Measurements from ENCODE around the gene KRT85.

KRT85 gene

DNA sequence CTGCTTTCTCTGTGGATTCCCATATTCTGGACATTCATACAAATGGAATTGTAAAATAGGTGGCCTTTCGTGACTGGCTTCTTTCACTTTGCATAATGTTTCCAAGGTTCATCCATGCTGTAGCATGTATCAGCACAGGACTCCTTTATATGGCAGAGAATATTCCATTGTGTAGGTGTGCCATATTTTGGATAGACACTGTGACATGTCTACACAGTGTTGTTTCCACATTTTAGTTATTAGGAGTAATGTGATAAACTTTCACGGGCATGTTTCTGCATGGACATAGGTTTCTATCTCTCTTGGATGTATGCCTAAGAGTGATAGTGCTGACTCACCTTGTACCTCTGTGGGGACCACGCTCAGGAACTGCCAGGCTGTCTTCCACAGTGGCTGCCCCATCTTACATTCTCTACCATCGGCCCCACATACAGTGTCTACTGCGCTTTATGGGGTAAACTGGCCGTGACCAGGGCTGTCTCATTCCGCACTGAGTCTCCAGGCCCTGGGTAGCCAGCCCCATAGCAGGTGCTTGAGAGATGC lies 25.3 kb upstream of the KRT85 start:
- no peaks in the 10 kb centered on the region for H3K27me3 ChIP-seq (ENCODE audit: insufficient read depth, low read length)

DNA sequence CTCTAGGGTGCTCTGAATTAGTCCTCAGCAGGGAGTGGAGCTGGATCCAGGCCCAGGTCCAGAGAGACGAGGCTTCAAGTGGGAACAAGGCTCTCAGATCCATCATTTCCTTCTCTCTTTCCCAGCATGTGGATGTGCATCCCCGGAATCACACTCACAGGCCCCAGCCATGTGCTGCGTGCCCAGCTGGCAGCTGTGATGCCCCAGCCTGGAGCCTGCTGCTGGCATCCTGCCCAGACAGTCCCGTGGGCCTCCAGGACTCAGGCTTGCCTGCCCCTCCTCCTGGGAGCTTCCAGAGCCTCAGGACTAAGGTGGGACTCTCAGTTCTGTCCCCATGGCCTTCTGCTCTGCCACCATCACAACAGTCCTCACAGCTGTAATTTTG lies 24.3 kb upstream of the KRT85 start:
- H3K9me3 ChIP-seq (ENCODE audit: low read length), result no peaks in the 10 kb centered on the region
- no peaks in the 10 kb centered on the region for H3K27me3 ChIP-seq (ENCODE audit: insufficient read depth, low read length)
- H2AFZ ChIP-seq (ENCODE audit: low read length), result no peak overlapping the region
- no peaks in the 10 kb centered on the region for H3K36me3 ChIP-seq (ENCODE audit: insufficient read depth, low read length)
- H3K79me2 ChIP-seq (ENCODE audit: insufficient read depth, low read length), result no peaks in the 10 kb centered on the region
- H3K27ac ChIP-seq (ENCODE audit: low read depth, low read length, poor library complexity, severe bottlenecking), result no peak overlapping the region
- no peak overlapping the region for H3K9ac ChIP-seq (ENCODE audit: low read length)
- no peaks in the 10 kb centered on the region for H3K9me2 ChIP-seq (ENCODE audit: low read depth, low read length)
- H3K4me1 ChIP-seq (ENCODE audit: insufficient read depth, low read length, severe bottlenecking), result no peaks in the 10 kb centered on the region
- no peak overlapping the region for H3K4me3 ChIP-seq (ENCODE audit: low read depth, low read length, poor library complexity, severe bottlenecking)
- H4K20me1 ChIP-seq (ENCODE audit: insufficient read depth, low read length), result no peaks in the 10 kb centered on the region
- H3K4me2 ChIP-seq (ENCODE audit: low read length), result no peak overlapping the region
- H3F3A ChIP-seq (ENCODE audit: insufficient read depth, low read length), result no peaks in the 10 kb centered on the region
- TF ChIP-seq, protein P1, sequence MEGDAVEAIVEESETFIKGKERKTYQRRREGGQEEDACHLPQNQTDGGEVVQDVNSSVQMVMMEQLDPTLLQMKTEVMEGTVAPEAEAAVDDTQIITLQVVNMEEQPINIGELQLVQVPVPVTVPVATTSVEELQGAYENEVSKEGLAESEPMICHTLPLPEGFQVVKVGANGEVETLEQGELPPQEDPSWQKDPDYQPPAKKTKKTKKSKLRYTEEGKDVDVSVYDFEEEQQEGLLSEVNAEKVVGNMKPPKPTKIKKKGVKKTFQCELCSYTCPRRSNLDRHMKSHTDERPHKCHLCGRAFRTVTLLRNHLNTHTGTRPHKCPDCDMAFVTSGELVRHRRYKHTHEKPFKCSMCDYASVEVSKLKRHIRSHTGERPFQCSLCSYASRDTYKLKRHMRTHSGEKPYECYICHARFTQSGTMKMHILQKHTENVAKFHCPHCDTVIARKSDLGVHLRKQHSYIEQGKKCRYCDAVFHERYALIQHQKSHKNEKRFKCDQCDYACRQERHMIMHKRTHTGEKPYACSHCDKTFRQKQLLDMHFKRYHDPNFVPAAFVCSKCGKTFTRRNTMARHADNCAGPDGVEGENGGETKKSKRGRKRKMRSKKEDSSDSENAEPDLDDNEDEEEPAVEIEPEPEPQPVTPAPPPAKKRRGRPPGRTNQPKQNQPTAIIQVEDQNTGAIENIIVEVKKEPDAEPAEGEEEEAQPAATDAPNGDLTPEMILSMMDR (IDR thresholded peaks at IDR 0.05; ENCODE audit: low read length), result no peak
- TF ChIP-seq EZH2 (IDR thresholded peaks at IDR 0.05; ENCODE audit: borderline replicate concordance, low read length), result no peak

More for the DNA sequence above, 25.3 kb upstream of the KRT85 start:
- Histone ChIP-seq H2AFZ (ENCODE audit: low read length) (no peak overlapping the region), H3K4me2 (ENCODE audit: low read length) (no peak overlapping the region), H3K4me1 (ENCODE audit: insufficient read depth, low read length, severe bottlenecking) (no peaks in the 10 kb centered on the region), H3K9me3 (ENCODE audit: low read length) (no peaks in the 10 kb centered on the region), H3K79me2 (ENCODE audit: insufficient read depth, low read length) (no peaks in the 10 kb centered on the region), H4K20me1 (ENCODE audit: insufficient read depth, low read length) (no peaks in the 10 kb centered on the region), H3F3A (ENCODE audit: insufficient read depth, low read length) (no peaks in the 10 kb centered on the region), H3K4me3 (ENCODE audit: low read depth, low read length, poor library complexity, severe bottlenecking) (no peak overlapping the region), H3K27ac (ENCODE audit: low read depth, low read length, poor library complexity, severe bottlenecking) (no peak overlapping the region), H3K9me2 (ENCODE audit: low read depth, low read length) (no peaks in the 10 kb centered on the region), H3K36me3 (ENCODE audit: insufficient read depth, low read length) (no peaks in the 10 kb centered on the region), H3K9ac (ENCODE audit: low read length) (no peak overlapping the region)
- no peak for TF ChIP-seq EZH2 (IDR thresholded peaks at IDR 0.05; ENCODE audit: borderline replicate concordance, low read length)
- TF ChIP-seq, protein P1 (IDR thresholded peaks at IDR 0.05; ENCODE audit: low read length), result no peak

DNA sequence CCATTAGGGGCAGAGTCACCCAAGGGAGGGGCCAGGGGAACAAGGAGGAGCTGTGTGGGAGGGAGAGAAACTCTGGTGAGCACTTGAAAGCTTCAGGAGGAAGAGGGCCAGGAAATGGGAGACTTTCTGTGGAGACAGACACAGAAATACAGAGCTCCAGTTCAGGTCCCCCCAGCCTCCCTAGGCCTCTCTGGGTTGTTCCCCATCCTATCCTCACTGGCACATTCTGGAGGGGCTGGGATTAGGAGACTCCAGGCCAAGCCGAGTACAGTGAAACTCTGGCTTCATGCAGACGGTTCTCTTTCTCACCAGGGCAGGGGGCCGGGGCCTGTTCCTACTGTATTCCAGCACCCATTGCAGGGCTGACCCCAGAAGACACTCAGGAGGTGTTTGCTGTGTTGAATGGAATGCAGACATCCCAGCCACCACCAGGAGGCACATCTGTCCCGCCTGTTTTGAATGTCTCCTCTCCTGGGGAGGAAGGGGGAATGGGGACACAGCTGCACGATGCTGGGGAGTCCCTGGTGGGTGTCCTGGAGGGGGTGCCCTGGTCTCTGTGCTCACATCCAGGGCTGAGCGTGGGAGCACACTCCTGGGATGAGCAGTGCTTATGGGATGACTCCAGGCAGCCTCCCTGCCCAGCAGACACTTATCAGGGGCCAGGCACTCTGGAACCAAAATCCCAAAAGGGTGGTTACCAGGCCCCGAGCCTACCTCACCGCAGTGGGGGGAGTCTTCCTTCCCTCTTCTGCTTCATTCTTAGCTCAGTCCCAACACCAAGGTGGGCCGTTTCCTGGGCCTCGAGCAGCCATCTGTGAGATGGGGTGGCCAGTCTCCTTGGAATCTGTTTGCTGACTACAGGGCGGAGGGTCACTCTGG lies 23.7 kb upstream of the KRT85 start:
- no peaks in the 10 kb centered on the region for H3K27me3 ChIP-seq (ENCODE audit: insufficient read depth, low read length)
- no peaks in the 10 kb centered on the region for H3K9me3 ChIP-seq (ENCODE audit: low read length)
- H4K20me1 ChIP-seq (ENCODE audit: insufficient read depth, low read length), result no peaks in the 10 kb centered on the region
- no peaks in the 10 kb centered on the region for H3F3A ChIP-seq (ENCODE audit: insufficient read depth, low read length)
- H3K9ac ChIP-seq (ENCODE audit: low read length), result no peak overlapping the region
- no peaks in the 10 kb centered on the region for H3K79me2 ChIP-seq (ENCODE audit: insufficient read depth, low read length)
- H3K9me2 ChIP-seq (ENCODE audit: low read depth, low read length), result no peaks in the 10 kb centered on the region
- TF ChIP-seq EZH2 (IDR thresholded peaks at IDR 0.05; ENCODE audit: borderline replicate concordance, low read length), result no peak
- TF ChIP-seq, protein P1 (IDR thresholded peaks at IDR 0.05; ENCODE audit: low read length), result peak; percentile 45
- H3K4me2 ChIP-seq (ENCODE audit: low read length), result no peak overlapping the region
- no peaks in the 10 kb centered on the region for H3K4me1 ChIP-seq (ENCODE audit: insufficient read depth, low read length, severe bottlenecking)
- H3K36me3 ChIP-seq (ENCODE audit: insufficient read depth, low read length), result no peaks in the 10 kb centered on the region
- H2AFZ ChIP-seq (ENCODE audit: low read length), result no peak overlapping the region
- no peak overlapping the region for H3K27ac ChIP-seq (ENCODE audit: low read depth, low read length, poor library complexity, severe bottlenecking)
- no peak overlapping the region for H3K4me3 ChIP-seq (ENCODE audit: low read depth, low read length, poor library complexity, severe bottlenecking)

Data from OCI-LY1 (cell line).